ENCODE data around the gene GRM8. TPM values are rescaled to one million over a fixed set of nuclear protein-coding genes. Genes with fewer than 3 reads are reported as not detected.

GRM8 gene
- total RNA-seq, 4 donors from 2014 or later, result not detected

DNA sequence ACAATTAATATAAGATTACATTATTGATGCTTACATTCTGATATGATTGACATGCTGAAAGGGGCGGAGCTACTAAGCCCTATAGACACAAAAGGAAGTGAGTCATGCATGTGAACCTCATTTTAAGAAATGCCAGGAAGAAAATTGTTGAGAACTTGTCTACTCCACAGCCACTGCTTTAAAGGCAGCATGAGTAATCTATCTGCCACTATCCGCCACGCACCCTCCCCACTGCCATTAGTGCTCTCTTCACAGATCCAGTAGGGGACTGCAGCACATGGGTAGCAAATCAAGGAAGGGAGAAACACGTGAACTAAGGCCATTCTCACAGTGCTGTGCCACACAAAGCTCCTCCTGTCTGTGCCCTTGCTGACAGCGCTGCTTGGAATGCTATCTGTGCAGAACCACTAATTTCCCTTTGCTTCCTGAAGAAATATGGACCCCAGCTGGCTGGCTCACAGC is 524.8 kb downstream of the GRM8 start:
- no peaks in the 10 kb centered on the region for H3K27me3 ChIP-seq
- DNase-seq (ENCODE audit: low spot score in 2 of 2), result no peak
- 51% methylated on average over 5 of the region's 5 CpGs for WGBS
- no peak overlapping the region for H3K27ac ChIP-seq
- no peak overlapping the region for H3K4me3 ChIP-seq
- H3K36me3 ChIP-seq, result no peaks in the 10 kb centered on the region
- no peaks in the 10 kb centered on the region for H3K9me3 ChIP-seq
- TF ChIP-seq EP300 (IDR thresholded peaks at IDR 0.05) (no peak), POLR2AphosphoS5 (IDR thresholded peaks at IDR 0.05) (no peak), POLR2A (IDR thresholded peaks at IDR 0.05) (no peak)
- TF ChIP-seq, protein P1, sequence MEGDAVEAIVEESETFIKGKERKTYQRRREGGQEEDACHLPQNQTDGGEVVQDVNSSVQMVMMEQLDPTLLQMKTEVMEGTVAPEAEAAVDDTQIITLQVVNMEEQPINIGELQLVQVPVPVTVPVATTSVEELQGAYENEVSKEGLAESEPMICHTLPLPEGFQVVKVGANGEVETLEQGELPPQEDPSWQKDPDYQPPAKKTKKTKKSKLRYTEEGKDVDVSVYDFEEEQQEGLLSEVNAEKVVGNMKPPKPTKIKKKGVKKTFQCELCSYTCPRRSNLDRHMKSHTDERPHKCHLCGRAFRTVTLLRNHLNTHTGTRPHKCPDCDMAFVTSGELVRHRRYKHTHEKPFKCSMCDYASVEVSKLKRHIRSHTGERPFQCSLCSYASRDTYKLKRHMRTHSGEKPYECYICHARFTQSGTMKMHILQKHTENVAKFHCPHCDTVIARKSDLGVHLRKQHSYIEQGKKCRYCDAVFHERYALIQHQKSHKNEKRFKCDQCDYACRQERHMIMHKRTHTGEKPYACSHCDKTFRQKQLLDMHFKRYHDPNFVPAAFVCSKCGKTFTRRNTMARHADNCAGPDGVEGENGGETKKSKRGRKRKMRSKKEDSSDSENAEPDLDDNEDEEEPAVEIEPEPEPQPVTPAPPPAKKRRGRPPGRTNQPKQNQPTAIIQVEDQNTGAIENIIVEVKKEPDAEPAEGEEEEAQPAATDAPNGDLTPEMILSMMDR (IDR thresholded peaks at IDR 0.05), result no peak
- H3K4me1 ChIP-seq, result no peaks in the 10 kb centered on the region

DNA sequence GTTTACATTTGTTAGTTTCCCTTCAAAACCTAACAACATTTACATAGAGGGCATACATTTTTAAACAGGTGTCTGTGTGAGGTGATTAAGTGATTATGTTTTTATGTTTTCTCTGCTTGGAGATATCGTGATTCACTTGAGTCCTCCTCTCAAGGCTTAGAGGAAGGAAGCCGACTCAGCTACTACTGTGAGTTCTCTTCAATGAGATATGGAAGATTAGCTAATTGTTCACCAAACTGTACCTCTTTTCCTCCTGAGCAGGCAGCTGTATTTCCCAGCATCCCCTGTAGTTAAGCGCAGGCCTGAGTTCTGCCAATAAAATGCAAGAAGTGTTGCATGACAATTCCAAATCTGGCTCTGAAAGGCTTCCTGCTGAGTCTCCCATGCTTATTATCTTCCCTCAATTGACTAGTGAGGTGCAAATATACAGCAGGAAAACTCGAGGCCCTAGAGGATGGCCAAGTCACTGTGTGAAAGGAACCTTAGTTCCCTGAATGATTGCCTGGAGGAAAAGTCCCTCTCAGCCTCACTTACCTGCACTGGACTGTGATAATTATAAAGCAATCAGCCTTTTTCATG is 528.7 kb downstream of the GRM8 start:
- H3K27me3 ChIP-seq, result no peaks in the 10 kb centered on the region
- H3K27ac ChIP-seq, result no peak overlapping the region
- 50% methylated on average over 4 of the region's 4 CpGs for WGBS
- H3K36me3 ChIP-seq, result no peaks in the 10 kb centered on the region
- H3K4me1 ChIP-seq, result no peaks in the 10 kb centered on the region
- no peak for DNase-seq (ENCODE audit: low spot score in 2 of 2)
- H3K4me3 ChIP-seq, result no peak overlapping the region
- TF ChIP-seq POLR2A (IDR thresholded peaks at IDR 0.05) (no peak), POLR2AphosphoS5 (IDR thresholded peaks at IDR 0.05) (no peak), EP300 (IDR thresholded peaks at IDR 0.05) (no peak)
- TF ChIP-seq, protein P1 (IDR thresholded peaks at IDR 0.05), result no peak
- H3K9me3 ChIP-seq, result no peaks in the 10 kb centered on the region

DNA sequence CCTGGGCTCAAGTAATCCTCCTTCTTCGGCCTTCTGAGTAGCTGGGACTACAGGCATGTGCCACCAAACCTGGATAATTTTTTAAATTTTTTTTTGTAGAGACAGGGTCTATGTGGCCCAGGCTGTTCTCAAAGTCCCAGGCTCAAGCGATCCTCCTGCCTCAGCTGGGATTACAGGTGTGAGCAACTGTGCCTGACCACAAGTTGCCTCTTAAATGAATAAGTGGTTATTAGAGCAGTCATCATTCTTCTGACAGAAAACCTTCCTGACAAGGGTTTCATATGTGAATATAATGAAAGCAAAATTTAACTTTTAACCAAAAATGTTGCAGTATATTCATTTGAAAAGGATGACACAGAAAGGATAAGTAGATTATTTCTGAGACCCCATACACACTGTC is 532.5 kb downstream of the GRM8 start:
- 80% methylated on average over 2 of the region's 2 CpGs for WGBS
- no peaks in the 10 kb centered on the region for H3K36me3 ChIP-seq

DNA sequence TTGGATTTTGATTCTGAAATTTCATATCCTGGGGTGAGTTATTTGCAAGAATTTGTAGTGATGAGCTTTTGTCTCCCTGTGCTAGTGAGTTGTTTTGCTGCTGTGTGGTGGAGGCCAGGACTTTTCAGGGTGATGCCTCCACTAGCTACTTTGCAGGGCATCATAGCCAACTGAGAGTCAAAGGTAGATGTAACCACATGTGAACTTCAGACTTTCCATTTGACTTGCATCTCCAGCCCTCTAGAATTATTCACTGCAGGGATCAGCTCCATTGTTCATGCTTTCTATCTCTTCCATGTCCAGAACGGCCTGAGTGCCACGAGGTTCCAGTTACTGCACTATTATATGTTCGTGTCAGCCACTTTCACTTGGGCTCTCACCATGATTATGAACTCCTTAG is 534.3 kb downstream of the GRM8 start:
- WGBS, result 92% methylated on average over 3 of the region's 3 CpGs
- H3K9me3 ChIP-seq, result no peaks in the 10 kb centered on the region
- H3K36me3 ChIP-seq, result no peaks in the 10 kb centered on the region
- no peaks in the 10 kb centered on the region for H3K27me3 ChIP-seq
- H3K4me3 ChIP-seq, result no peak overlapping the region
- DNase-seq (ENCODE audit: low spot score in 2 of 2), result no peak
- no peaks in the 10 kb centered on the region for H3K4me1 ChIP-seq
- TF ChIP-seq POLR2AphosphoS5 (IDR thresholded peaks at IDR 0.05) (no peak), POLR2A (IDR thresholded peaks at IDR 0.05) (no peak), EP300 (IDR thresholded peaks at IDR 0.05) (no peak)
- TF ChIP-seq, protein P1 (IDR thresholded peaks at IDR 0.05), result no peak
- H3K27ac ChIP-seq, result no peak overlapping the region

More for the DNA sequence above, 532.5 kb downstream of the GRM8 start:
- Histone ChIP-seq H3K27ac (no peak overlapping the region), H3K9me3 (no peaks in the 10 kb centered on the region), H3K4me1 (no peaks in the 10 kb centered on the region), H3K27me3 (no peaks in the 10 kb centered on the region), H3K4me3 (no peak overlapping the region)
- TF ChIP-seq EP300 (IDR thresholded peaks at IDR 0.05), result no peak
- TF ChIP-seq POLR2A (IDR thresholded peaks at IDR 0.05), result no peak
- no peak for TF ChIP-seq POLR2AphosphoS5 (IDR thresholded peaks at IDR 0.05)
- TF ChIP-seq, protein P1 (IDR thresholded peaks at IDR 0.05), result no peak
- no peak for DNase-seq (ENCODE audit: low spot score in 2 of 2)

DNA sequence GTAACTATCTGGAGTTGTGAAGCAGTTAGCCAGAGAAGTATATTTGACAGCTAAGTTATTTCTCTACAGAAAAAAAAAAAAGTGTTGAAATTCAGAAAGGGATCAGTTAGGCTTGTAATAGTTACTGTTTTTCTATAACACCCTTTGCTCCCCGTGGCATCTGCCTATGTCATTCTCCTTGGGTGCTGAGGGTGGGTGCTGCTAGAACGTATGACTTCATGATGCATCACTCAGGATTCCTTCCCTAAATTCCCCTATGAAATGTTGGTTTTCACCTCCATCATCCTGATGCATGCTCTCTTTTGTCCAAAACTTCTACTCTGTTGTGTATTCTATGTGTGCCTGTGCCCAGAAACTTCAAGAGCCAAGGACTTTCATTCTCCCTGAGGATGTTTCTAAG is 536.4 kb downstream of the GRM8 start:
- WGBS, result 58% methylated on average over 2 of the region's 2 CpGs
- Histone ChIP-seq H3K9me3 (no peaks in the 10 kb centered on the region), H3K36me3 (no peaks in the 10 kb centered on the region), H3K4me1 (no peaks in the 10 kb centered on the region), H3K27me3 (no peaks in the 10 kb centered on the region), H3K27ac (no peak overlapping the region), H3K4me3 (no peak overlapping the region)
- no peak for DNase-seq (ENCODE audit: low spot score in 2 of 2)
- TF ChIP-seq POLR2A (IDR thresholded peaks at IDR 0.05) (no peak), EP300 (IDR thresholded peaks at IDR 0.05) (no peak), POLR2AphosphoS5 (IDR thresholded peaks at IDR 0.05) (no peak)
- TF ChIP-seq, protein P1 (IDR thresholded peaks at IDR 0.05), result no peak

All from suprapubic skin (tissue), 4 donors.